Right lung (tissue), 5 donors: Measurements from ENCODE around the gene ITLN1. TPM values are rescaled to one million over a fixed set of nuclear protein-coding genes. Genes with fewer than 3 reads are reported as not detected.
"Not testable (repeated sequence)": the region's sequence is repeated elsewhere in the genome, so short reads cannot be mapped to it uniquely, and the experiment has no call there.

Source experiments
- DNase-seq, 2 donors: peaks; one replicate each; pipeline ENCODE4 v3.0.0-alpha.2; 2013
- polyA plus RNA-seq, 5 donors: library from polyadenylated mRNA; unstranded; fragments of 120-200 nt; gene quantifications; one replicate each; pipeline versions ENCODE4 v1.2.1 to v1.2.3, GENCODE V29; 2013; ENCODE audit warnings: inconsistent platforms in 1 of 5, low replicate concordance in 1 of 5; ENCODE audit not compliant: insufficient read length in 5 of 5, insufficient read depth in 1 of 5

The ITLN1 gene
- polyA plus RNA-seq, 5 donors: 0.38 to 1.6 (median 0.74) TPM

GRCh38 chr1:160883581-160884513 lies 1.1 kb downstream of the ITLN1 start:
- DNase-seq: no peak

GRCh38 chr1:160882582-160882981 lies 2.4 kb downstream of the ITLN1 start:
- DNase-seq: no peak

- not testable (repeated sequence) for DNase-seq
Measured at GRCh38 chr1:160881264-160881663, 3.7 kb downstream of the ITLN1 start.

- DNase-seq: no peak
Measured at GRCh38 chr1:160880216-160880615, 4.8 kb downstream of the ITLN1 start.

- no peak for DNase-seq
Measured at GRCh38 chr1:160879056-160879455, 5.9 kb downstream of the ITLN1 start.

GRCh38 chr1:160877221-160877620 lies 7.8 kb downstream of the ITLN1 start:
- DNase-seq: no peak

GRCh38 chr1:160876311-160876710 lies 8.7 kb downstream of the ITLN1 start:
- DNase-seq: no peak

- not testable (repeated sequence) for DNase-seq
Measured at GRCh38 chr1:160875591-160875990, 9.4 kb downstream of the ITLN1 start.

GRCh38 chr1:160874935-160875334 lies 10.0 kb downstream of the ITLN1 start:
- no peak for DNase-seq

- DNase-seq: no peak
Measured at GRCh38 chr1:160868141-160868540, 16.8 kb downstream of the ITLN1 start.

GRCh38 chr1:160867651-160868050 lies 17.3 kb downstream of the ITLN1 start:
- not testable (repeated sequence) for DNase-seq

GRCh38 chr1:160866695-160867260 lies 18.2 kb downstream of the ITLN1 start:
- DNase-seq: no peak

GRCh38 chr1:160866001-160866694 lies 18.8 kb downstream of the ITLN1 start:
- DNase-seq: no peak

- DNase-seq: no peak
Measured at GRCh38 chr1:160865337-160865736, 19.6 kb downstream of the ITLN1 start.

- no peak for DNase-seq
Measured at GRCh38 chr1:160864173-160864572, 20.8 kb downstream of the ITLN1 start.

GRCh38 chr1:160863774-160864131 lies 21.2 kb downstream of the ITLN1 start:
- DNase-seq: no peak

- DNase-seq: no peak
Measured at GRCh38 chr1:160863061-160863773, 21.8 kb downstream of the ITLN1 start.

- DNase-seq: no peak
Measured at GRCh38 chr1:160862203-160863060, 22.5 kb downstream of the ITLN1 start, which contains the start of gene CD244. CD244 (minus strand) TSS chr1:160862887; CDS start chr1:160862677, 210 bp downstream.

- DNase-seq: no peak
Measured at GRCh38 chr1:160860840-160861505, 24.0 kb downstream of the ITLN1 start.

- no peak for DNase-seq
Measured at GRCh38 chr1:160859166-160859565, 25.8 kb downstream of the ITLN1 start.
